Ramos (cell line): ENCODE data around the gene PPP1R9B.

Source experiments
- in situ Hi-C: fragments of 300-500 bp; cut with MboI; formaldehyde crosslinking; loops from one replicate; pipeline ENCODE4 v1.14.3; 2022; ENCODE audit warnings: low sequenced_read_pairs; ENCODE audit not compliant: unreplicated experiment

Gene PPP1R9B

GRCh38 chr17:50174444-50174843, 24.0 kb upstream of the PPP1R9B start:
- in situ Hi-C loops, result loop anchor here (10.0 kb wide), 1 partner anchor 110 kb away; no protein-coding TSS in a partner anchor

GRCh38 chr17:50173335-50173941, 23.0 kb upstream of the PPP1R9B start:
- in situ Hi-C loops, result loop anchor here (10.0 kb wide), 1 partner anchor 111 kb away; no protein-coding TSS in a partner anchor

- in situ Hi-C loops, result loop anchor here (10.0 kb wide), 1 partner anchor 112 kb away; no protein-coding TSS in a partner anchor
These were observed 22.5 kb upstream of the PPP1R9B start for GRCh38 chr17:50172936-50173334.

GRCh38 chr17:50172130-50172529, 21.7 kb upstream of the PPP1R9B start:
- in situ Hi-C loops, result loop anchor here (10.0 kb wide), 1 partner anchor 113 kb away; no protein-coding TSS in a partner anchor

- in situ Hi-C loops, result loop anchor here (10.0 kb wide), 1 partner anchor 113 kb away; no protein-coding TSS in a partner anchor
These were observed 21.0 kb upstream of the PPP1R9B start for GRCh38 chr17:50171371-50172071.

GRCh38 chr17:50170662-50171370, 20.3 kb upstream of the PPP1R9B start:
- in situ Hi-C loops, result loop anchor here (10.0 kb wide), 1 partner anchor 114 kb away; no protein-coding TSS in a partner anchor

GRCh38 chr17:50169881-50170459, 19.5 kb upstream of the PPP1R9B start:
- in situ Hi-C loops, result loop anchor here (10.0 kb wide), 1 partner anchor 115 kb away; no protein-coding TSS in a partner anchor

- in situ Hi-C loops, result no loop called here
These were observed 18.8 kb upstream of the PPP1R9B start for GRCh38 chr17:50169121-50169764.

GRCh38 chr17:50168319-50168718, 17.8 kb upstream of the PPP1R9B start:
- in situ Hi-C loops, result no loop called here

- in situ Hi-C loops, result no loop called here
These were observed 16.9 kb upstream of the PPP1R9B start for GRCh38 chr17:50167371-50167770.

- in situ Hi-C loops, result no loop called here
These were observed 16.2 kb upstream of the PPP1R9B start for GRCh38 chr17:50166518-50167181.

- in situ Hi-C loops, result no loop called here
These were observed 15.5 kb upstream of the PPP1R9B start, which contains the start of gene SGCA for GRCh38 chr17:50165867-50166517. Gene SGCA (plus strand): TSS chr17:50166005. CDS start chr17:50166041, 36 bp downstream.

GRCh38 chr17:50165466-50165865, 15.0 kb upstream of the PPP1R9B start:
- in situ Hi-C loops, result no loop called here

GRCh38 chr17:50165066-50165465, 14.6 kb upstream of the PPP1R9B start:
- in situ Hi-C loops, result no loop called here

- in situ Hi-C loops, result no loop called here
These were observed 14.2 kb upstream of the PPP1R9B start for GRCh38 chr17:50164697-50164988.

GRCh38 chr17:50163843-50164696, 13.6 kb upstream of the PPP1R9B start:
- in situ Hi-C loops, result no loop called here

GRCh38 chr17:50162466-50163254, 12.2 kb upstream of the PPP1R9B start:
- in situ Hi-C loops, result no loop called here
